Measurements from ENCODE around the gene CLEC3B. TPM values are rescaled to one million over a fixed set of nuclear protein-coding genes. Genes with fewer than 3 reads are reported as not detected.
A peak's percentile ranks its signal among the peaks of the same experiment; 100 is the strongest.
"Not testable (repeated sequence)": the region's sequence is repeated elsewhere in the genome, so short reads cannot be mapped to it uniquely, and the experiment has no call there.

Gene CLEC3B
- total RNA-seq, 1 donor from 2014 or later = 105 TPM

DNA sequence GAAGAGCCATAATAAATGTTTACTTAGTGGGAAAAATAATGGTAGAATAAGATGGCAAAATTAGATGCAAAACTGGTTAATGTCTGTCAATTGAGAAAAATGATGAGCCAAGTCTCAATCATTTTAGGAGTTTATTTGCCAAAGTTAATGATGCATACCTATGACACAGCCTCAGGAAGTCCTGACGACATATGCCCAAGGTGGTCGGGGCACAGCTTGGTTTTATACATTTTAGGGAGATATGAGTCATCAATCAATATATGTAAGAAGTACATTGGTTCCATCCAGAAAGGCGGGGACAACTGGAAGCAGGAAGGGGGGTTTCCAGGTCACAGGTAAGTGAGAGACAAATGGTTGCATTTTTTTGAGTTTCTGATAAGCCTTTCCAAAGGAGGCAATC lies 31.5 kb downstream of the CLEC3B start:
- DNase-seq (ENCODE audit: low spot score) (no peak), ATAC-seq (no peak)
- intact Hi-C loops (cut with DNase I) = no loop called here

DNA sequence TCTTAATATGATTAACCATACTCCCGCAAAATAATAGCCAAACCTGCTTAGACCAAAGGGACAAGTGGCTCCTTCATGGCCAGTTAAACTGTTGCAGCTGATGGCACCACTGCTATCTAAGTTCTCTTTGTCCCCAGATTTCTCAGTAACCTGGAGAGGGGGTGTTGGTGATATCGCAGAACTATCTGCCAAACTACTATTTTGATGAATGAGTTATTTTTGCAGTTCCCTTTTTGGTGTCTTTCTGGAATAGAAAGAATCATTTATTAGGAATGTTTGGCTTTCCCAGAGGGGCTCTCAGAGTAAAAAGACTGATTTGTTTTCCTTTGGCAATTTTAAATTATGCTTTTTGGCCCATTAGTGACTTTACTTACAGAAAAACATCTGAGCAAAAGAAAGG lies 33.0 kb downstream of the CLEC3B start:
- intact Hi-C loops (cut with DNase I) = no loop called here
- ATAC-seq (no peak), DNase-seq (ENCODE audit: low spot score) (no peak)

DNA sequence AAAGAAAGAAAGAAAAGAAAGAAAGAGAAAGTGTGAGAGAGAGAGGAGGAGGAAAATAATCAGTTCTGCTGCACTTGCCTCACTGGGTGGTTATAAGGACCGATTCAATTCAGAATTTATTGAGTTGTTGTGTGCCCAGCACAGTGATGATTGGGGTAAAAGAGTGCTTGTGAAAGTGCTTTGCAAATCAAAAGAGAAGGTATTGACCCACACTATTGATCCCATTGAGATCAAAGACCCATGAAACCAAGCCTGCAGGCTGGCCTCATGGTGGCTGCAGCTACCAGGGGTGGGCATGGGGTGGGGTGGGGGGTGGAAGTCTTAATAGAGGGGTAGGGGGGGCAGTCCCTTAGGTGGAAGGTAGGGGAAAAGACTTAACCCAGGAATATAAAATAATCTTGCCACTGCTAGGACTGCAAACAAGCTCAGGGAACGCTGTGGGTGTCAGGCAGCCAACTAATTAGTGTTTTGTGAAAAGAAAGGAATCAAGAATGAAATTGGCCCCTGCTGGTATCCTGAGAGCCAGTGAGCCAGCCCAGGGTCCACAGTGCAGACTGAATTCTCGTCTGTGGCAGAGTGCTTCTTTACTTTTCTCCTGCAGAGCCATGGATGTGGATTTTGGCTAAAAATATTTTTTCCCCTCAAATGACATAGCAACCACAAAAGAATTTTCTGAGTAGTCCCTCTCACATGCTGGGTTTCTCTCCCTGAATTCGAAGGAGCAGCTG lies 34.2 kb downstream of the CLEC3B start:
- ATAC-seq (no peak), DNase-seq (ENCODE audit: low spot score) (no peak)
- intact Hi-C loops (cut with DNase I) = no loop called here

GRCh38 chr3:45062697-45063070 lies 36.6 kb downstream of the CLEC3B start:
- ATAC-seq = no peak
- no peak for DNase-seq (ENCODE audit: low spot score)
- intact Hi-C loops (cut with DNase I) = no loop called here

- intact Hi-C loops (cut with DNase I) = no loop called here
- ATAC-seq (peak; percentile 66), DNase-seq (ENCODE audit: low spot score) (no peak)
Measured at GRCh38 chr3:45064512-45065372, 38.6 kb downstream of the CLEC3B start.

- no peak for ATAC-seq
- DNase-seq (ENCODE audit: low spot score) = no peak
- intact Hi-C loops (cut with DNase I) = no loop called here
Measured at GRCh38 chr3:45065373-45065720, 39.2 kb downstream of the CLEC3B start.

DNA sequence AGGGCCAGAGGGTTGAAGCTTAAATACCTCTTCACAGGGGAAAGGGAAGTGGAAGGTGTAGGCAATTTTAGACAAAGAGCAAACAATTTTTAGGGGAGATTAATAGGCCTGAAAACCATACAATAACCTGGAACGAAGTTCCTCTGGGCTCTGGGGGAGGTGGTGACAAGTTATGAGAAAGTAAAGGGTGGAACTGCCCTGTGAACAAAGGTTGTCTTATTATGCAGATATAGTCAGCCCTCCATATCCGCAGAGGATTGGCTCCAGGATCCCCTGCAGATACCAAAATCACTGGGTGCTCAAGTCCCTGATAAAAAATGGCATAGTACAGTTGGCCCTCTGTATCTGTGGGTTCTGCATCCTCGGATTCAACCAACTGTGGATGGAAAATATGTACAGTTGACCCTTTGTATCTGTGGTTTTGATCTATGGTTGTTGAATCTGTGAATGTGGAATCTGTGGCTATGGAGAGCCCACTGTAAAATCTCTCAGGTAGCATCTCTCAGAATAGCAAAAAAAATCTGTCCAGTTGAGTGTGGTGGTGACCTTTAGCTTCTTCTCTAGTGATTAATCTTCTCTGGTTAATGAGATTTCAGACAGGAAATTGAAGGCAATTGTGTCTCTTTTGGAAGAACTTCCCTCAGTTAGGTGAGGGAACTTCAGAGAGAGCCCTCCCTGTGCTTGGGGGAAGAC lies 40.2 kb downstream of the CLEC3B start:
- no peak for ATAC-seq
- intact Hi-C loops (cut with DNase I) = no loop called here
- no peak for DNase-seq (ENCODE audit: low spot score)

GRCh38 chr3:45067486-45067885 lies 41.4 kb downstream of the CLEC3B start:
- no peak for ATAC-seq
- DNase-seq (ENCODE audit: low spot score) = no peak
- intact Hi-C loops (cut with DNase I) = no loop called here

DNA sequence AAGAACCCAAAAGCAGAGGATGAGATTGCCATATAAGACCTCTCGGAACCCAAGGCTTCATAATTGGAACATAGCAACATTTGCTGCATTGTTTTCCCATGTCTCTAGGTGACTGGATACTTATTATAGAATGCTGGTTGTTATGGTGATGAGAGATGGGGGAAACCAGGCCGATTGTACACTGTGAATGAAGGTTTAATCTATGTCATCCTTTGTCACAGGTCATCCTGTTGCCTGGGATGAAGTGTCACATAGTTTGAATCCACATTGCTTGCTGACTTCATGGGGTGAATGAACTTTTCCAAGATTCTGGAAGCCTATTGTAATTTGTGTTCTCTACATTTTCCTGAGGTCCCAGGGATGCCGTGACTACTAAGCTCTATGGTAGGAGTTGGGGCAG lies 41.8 kb downstream of the CLEC3B start:
- no peak for ATAC-seq
- no peak for DNase-seq (ENCODE audit: low spot score)
- intact Hi-C loops (cut with DNase I) = no loop called here

DNA sequence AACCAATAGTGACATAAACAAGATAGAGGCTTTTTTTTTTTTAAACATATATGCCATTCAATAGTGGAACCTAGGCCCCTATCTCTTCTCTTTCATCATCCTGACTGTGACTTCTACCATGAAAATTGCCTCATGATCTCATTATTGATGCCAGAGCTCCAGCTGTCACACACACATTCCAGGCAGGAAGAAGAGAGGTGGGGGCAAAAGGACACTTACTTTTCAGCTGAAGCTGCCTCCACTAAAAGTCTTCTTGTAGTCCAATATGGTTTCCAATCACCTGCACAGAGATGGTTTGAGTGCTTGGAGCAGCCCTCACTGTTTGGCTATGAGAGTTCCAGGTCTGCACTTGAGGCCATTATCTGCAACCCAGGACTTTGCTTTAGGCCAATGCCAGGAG lies 45.0 kb downstream of the CLEC3B start:
- DNase-seq (ENCODE audit: low spot score) (no peak), ATAC-seq (no peak)
- intact Hi-C loops (cut with DNase I) = no loop called here

GRCh38 chr3:45075821-45076625 lies 49.9 kb downstream of the CLEC3B start:
- ATAC-seq (no peak), DNase-seq (ENCODE audit: low spot score) (no peak)
- intact Hi-C loops (cut with DNase I) = no loop called here

DNA sequence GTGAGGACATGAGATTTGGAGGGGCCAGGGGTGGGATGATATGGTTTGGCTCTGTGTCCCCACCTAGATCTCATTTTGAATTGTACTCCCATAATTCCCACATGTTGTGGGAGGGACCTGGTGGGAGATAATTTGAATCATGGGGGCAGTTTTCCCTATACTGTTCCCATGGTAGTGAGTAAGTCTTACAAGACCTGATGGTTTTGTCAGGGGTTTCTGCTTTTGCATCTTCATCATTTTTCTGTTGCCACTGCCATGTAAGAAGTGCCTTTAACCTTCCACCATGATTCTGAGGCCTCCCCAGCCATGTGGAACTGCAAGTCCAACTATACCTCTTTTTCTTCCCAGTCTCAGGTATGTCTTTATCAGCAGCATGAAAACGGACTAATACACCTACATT lies 52.2 kb downstream of the CLEC3B start:
- intact Hi-C loops (cut with DNase I); DNase-seq (ENCODE audit: low spot score); ATAC-seq: not testable (repeated sequence)

- intact Hi-C loops (cut with DNase I) = no loop called here
- ATAC-seq (no peak), DNase-seq (ENCODE audit: low spot score) (no peak)
Measured at GRCh38 chr3:45078910-45079522, 52.9 kb downstream of the CLEC3B start.

DNA sequence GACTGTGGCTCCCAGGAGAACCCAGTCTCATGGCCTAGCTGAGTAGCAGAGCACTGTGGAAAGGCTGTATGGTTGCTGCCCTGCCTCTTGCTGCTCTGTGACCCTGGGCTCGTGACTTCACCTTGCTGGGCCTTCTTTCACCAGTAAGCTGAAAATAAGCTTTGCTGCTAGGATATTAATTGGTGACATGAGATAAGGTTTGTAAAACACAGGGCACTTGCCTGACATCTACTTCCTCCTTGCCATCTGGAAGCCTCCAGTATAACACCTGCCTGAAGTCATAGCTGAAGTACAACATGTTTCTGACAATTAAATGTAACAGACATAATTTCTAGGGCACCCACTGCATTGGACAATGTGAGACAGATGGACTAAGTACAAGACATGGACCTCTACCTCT lies 53.6 kb downstream of the CLEC3B start:
- DNase-seq (ENCODE audit: low spot score) = no peak
- no peak for ATAC-seq
- intact Hi-C loops (cut with DNase I) = no loop called here

GRCh38 chr3:45080824-45081223 lies 54.7 kb downstream of the CLEC3B start:
- ATAC-seq = no peak
- intact Hi-C loops (cut with DNase I) = no loop called here
- DNase-seq (ENCODE audit: low spot score) = no peak

- ATAC-seq = peak; percentile 23
- no peak for DNase-seq (ENCODE audit: low spot score)
- intact Hi-C loops (cut with DNase I) = no loop called here
Measured at GRCh38 chr3:45081506-45082141, 55.5 kb downstream of the CLEC3B start.

DNA sequence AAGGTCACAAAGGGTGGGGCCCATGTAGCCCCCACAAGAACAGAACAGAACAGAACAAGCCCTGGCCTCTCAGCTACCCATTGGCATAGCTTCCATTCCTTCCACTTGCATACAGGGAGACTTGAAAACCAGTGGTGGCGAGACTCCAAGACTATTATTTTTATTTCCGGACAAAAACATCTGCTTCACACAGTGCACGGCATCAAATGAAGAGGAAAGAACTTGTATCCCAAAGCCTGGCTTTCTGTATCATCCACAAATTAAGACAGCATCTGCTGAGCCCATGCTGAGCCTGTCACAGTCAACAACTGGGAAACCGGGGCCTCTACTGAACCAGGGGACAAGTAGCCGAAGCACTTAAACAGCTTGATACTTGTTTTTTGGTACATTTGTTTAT lies 56.0 kb downstream of the CLEC3B start:
- intact Hi-C loops (cut with DNase I) = no loop called here
- ATAC-seq (peak; percentile 77), DNase-seq (ENCODE audit: low spot score) (no peak)

DNA sequence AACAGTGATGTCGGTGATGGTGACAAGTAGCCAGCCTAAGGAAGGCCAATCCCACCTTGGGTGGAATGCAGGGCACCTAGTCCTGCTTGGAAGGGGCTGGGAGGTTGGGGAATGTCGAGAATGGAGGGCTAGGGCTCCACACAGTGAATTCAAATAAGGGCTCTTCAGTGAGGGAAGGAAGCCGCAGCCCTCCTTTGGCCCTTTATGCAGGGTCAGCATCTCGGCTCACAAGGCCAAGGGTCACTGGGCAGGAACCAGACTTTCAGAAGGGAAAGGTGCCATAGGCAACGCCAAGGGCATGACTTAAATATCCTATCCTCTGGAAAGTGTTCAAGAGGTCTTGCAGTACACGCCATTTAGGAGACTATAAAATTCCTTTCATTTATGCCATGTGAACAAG lies 56.9 kb downstream of the CLEC3B start:
- intact Hi-C loops (cut with DNase I) = no loop called here
- ATAC-seq (no peak), DNase-seq (ENCODE audit: low spot score) (no peak)
